Dermis microvascular lymphatic vessel endothelial cell (primary cell): ENCODE data around the gene PROK1. TPM values are rescaled to one million over a fixed set of nuclear protein-coding genes. Genes with fewer than 3 reads are reported as not detected.

Experiments
- DNase-seq, 2 donors: peaks; one replicate each; pipeline versions ENCODE4 v3.0.0 to v3.0.0-alpha.2; 2010; ENCODE audit warnings: low read depth in 2 of 2
- total RNA-seq: library from RNA; depleted of rRNA; stranded (reverse); fragments of >200 nt; gene quantifications from 2 replicates; pipeline ENCODE4 v1.2.1, GENCODE V29; 2014

The PROK1 gene
- total RNA-seq, 1 donor from 2014 or later: not detected

DNA sequence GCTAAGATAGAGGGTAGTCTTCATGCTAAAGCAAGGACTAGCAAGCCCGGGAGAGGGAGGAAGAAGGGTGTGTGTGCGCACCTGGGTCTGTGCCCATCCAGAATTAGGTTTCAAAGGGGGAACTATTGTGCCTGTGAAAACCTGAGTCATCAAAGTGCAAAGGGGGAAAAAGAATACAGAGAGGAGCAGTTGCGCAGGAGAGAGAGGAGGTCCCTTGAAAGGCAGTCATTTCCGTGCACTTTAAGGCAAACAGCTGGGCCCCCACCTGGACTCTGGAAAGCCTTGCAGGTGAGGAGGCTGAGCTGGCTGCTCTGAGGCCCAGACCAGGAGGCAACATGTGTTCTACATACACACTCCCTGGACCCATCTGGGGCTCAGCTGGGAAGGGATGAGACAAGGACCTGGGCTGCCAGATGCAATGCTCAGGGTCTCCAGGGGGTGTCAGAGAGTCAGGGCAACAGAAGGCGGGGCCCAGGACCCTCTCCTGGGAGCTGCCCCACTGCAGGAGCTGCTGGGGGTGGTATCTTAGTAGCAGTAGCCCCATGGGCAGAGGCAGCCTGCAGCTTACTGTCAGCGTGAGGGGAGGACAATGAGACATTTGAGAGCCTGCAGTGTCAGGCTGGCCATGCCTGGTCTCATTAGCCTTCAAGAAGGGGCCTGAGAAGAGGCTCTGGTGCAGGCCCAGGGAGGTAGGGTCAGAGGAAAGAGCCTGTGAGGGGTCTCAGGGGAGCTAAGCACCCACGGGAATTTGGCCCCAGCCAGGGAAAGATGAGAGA is 14.3 kb downstream of the PROK1 start:
- DNase-seq: no peak

GRCh38 chr1:110465814-110466380 is 14.9 kb downstream of the PROK1 start:
- DNase-seq: no peak

GRCh38 chr1:110466646-110467280 is 15.8 kb downstream of the PROK1 start:
- no peak for DNase-seq

- DNase-seq: no peak
These were observed 20.2 kb downstream of the PROK1 start for GRCh38 chr1:110471131-110471530.

- DNase-seq: no peak
These were observed 21.6 kb downstream of the PROK1 start for GRCh38 chr1:110472546-110472945.

- no peak for DNase-seq
These were observed 23.5 kb downstream of the PROK1 start for GRCh38 chr1:110474444-110474843.

GRCh38 chr1:110475362-110476027 is 24.5 kb downstream of the PROK1 start:
- DNase-seq: no peak

GRCh38 chr1:110476028-110476765 is 25.2 kb downstream of the PROK1 start:
- DNase-seq: peak in 1 of 2 donors; percentile 29

- peak in 1 of 2 donors; percentile 45 for DNase-seq
These were observed 26.1 kb downstream of the PROK1 start for GRCh38 chr1:110477041-110477440.

DNA sequence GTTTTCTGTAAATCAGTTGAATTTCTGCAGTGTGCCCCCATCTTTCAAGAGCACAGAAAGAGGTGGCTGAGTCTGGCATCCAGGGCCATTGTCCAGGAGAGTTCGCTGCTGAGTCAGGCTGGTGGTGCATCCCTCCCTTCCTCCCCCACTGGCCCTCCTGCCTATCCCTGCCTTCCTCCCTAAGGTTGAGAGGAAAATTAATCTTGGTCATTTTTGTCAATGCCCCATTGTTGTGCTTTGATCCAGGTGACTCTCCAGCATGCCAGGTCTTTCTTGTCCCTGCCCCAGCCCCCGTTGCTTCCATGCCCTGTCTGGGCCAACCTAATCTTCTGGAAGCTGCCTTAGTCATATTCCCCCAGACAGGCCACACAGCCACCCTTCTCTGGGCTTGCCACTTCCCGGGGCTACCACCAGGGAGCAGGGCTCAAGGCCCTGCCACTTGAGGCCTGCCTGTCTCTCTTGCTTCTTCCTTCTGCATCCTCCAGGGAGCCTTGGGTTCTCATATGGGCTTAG is 26.6 kb downstream of the PROK1 start:
- no peak for DNase-seq

DNA sequence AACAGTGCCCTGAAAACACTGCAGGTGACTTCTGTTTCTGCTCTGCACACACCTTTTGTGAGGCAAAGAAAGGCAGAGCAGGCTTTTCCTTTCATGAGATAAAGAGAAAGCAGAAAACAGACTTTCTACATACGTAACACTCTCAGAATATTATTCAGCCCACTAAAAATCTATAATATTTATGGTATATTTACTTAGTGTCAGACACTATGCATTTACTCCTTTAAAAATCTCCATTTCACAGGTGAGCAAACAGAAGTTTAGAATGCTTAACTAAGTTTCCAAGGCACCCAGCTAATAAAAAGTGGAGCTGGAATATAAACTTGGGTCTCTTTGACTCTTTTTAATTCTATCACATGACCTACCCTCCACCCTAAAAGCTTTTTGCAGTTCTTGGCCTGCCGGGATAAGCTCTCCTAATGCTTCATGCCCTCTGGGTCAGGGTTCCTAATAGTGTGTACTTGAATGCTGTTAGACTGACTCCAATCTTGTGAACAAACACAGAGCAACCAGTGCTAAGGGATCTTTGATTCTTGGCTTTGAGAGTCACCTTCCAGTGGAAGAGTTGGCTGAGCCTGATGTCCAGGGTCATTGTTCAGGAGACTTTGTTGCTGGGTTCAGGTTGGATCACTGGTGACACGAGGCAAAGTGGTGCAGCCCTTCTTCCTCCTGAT is 27.2 kb downstream of the PROK1 start:
- DNase-seq: no peak

GRCh38 chr1:110478886-110479285 is 27.9 kb downstream of the PROK1 start:
- DNase-seq: no peak

DNA sequence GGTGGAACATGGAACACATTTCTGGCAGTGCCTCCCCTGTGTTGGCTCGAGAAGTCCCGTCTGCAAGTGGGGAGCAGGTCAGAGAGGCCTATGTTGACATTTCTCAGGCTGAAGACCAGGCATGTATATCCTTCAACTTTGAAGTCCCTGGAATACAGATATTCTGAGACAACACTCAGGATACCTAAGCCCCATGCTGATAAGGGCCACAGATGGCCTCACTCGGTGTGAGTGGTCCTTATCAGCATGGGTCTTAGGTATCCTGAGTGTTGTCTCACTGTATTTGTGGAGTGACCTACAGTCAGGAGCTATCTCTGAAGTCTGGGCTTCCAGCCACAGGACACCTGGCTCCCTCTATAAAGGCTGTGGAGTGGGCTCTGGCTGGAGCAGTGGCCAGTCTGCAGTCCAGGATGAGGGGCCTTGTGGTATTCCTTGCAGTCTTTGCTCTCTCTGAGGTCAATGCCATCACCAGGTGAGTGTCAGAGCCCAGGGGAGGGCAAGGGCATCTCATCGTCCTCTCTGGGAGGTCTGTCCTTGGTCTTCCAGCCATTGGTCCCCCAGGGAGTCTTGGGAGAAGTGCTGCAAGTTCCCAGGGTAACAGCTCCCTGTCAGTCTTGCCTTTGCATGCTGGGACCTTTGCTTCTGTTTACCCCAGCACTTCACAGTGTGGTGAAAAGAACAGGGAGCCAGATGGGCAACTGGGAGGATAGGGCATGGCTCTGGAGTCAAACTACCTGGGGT is 29.6 kb downstream of the PROK1 start:
- DNase-seq: no peak

GRCh38 chr1:110481968-110482623 is 31.1 kb downstream of the PROK1 start:
- DNase-seq: no peak

GRCh38 chr1:110482662-110483307 is 31.8 kb downstream of the PROK1 start:
- no peak for DNase-seq

- DNase-seq: no peak
These were observed 32.3 kb downstream of the PROK1 start for GRCh38 chr1:110483308-110483685.

GRCh38 chr1:110484801-110485200 is 33.9 kb downstream of the PROK1 start:
- no peak for DNase-seq

- no peak for DNase-seq
These were observed 34.8 kb downstream of the PROK1 start for GRCh38 chr1:110485725-110486124.

DNA sequence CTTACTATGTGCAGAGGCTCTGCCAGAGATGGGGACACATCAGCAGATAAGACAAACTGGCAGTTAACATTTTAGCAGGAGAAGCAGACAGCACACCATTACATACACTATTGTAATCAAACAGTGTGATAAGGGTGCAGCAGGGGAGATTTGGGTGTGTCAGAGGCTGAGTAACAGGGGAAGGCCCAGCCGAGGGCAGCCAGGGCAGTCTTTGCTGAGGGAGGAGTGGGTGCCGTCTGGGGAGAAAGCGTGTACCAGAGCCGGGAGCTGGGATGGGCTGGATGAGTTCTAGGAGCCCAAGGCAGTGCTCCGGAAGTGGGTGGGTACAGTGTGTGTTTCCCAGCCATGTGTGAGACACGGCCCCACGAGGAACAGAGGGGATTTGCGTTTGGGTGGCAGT is 36.8 kb downstream of the PROK1 start:
- DNase-seq: no peak
